Measurements from ENCODE around the gene INPP5A.

The INPP5A gene

DNA sequence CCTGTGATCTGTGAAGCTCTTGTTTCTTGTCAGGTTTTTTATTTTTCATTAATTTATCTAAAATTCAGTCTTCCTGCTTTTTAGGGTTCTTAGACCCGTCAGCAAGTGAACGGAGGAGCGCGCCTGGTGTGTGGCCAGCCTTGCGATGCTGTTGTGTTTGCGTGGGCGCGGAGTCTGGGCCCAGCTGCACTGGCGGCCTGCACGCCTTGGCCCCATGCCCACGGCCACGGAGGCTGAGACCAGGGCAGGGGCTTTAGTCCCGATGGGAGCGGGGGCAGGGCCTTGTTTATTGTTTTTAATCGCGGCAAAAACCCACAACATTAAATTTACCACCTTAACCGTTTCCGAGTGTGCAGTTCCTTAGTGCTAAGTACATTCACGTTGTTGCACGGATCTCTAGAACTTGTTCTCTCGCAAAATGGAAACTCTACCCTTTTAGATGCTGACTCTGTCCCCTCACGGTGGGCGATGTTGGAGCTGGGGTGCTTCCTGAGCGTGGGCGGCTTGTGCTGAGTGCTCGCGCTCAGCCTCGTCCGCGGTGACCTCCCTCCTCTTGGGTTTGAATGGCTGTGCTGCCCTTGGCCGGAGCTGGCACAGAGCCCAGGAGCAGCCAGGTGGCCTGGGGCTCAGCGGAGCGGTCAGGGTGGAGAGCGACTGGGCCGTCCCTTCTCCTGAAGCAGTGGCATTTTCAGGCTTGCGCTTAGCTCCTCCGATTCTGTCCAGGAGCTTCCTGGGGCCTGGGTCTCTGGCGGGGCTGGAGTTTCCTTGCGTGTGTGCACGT is 69.1 kb downstream of the INPP5A start:
- DNase-seq (ENCODE audit: low read depth), result no peak
- TF ChIP-seq, protein P1, sequence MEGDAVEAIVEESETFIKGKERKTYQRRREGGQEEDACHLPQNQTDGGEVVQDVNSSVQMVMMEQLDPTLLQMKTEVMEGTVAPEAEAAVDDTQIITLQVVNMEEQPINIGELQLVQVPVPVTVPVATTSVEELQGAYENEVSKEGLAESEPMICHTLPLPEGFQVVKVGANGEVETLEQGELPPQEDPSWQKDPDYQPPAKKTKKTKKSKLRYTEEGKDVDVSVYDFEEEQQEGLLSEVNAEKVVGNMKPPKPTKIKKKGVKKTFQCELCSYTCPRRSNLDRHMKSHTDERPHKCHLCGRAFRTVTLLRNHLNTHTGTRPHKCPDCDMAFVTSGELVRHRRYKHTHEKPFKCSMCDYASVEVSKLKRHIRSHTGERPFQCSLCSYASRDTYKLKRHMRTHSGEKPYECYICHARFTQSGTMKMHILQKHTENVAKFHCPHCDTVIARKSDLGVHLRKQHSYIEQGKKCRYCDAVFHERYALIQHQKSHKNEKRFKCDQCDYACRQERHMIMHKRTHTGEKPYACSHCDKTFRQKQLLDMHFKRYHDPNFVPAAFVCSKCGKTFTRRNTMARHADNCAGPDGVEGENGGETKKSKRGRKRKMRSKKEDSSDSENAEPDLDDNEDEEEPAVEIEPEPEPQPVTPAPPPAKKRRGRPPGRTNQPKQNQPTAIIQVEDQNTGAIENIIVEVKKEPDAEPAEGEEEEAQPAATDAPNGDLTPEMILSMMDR (conservative IDR thresholded peaks at IDR 0.05; ENCODE audit: low read depth, low read length), result no peak
- H3K4me3 ChIP-seq (ENCODE audit: low read length), result no peak overlapping the region

DNA sequence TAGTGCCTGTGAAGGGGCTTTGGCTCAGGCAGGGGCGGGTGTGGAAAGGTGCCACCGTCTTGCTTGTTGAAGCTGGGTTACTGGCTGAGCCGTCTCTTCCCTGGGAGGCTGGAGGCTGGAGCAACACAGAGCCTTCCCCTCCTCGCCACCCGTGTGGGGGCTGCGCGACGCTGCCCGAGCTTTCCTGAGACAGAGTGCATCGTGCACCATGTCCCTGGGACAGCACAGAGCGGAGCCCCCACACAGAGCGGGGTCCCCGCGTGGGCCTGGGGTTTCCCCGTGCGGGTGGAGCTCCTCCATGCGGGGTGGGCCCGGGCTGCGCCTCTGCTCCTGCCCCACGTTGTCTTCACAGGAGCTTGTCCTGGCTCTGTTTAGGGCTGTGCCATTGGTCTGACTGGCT is 69.9 kb downstream of the INPP5A start:
- H3K4me3 ChIP-seq (ENCODE audit: low read length), result no peak overlapping the region
- TF ChIP-seq, protein P1 (conservative IDR thresholded peaks at IDR 0.05; ENCODE audit: low read depth, low read length), result no peak
- no peak for DNase-seq (ENCODE audit: low read depth)

DNA sequence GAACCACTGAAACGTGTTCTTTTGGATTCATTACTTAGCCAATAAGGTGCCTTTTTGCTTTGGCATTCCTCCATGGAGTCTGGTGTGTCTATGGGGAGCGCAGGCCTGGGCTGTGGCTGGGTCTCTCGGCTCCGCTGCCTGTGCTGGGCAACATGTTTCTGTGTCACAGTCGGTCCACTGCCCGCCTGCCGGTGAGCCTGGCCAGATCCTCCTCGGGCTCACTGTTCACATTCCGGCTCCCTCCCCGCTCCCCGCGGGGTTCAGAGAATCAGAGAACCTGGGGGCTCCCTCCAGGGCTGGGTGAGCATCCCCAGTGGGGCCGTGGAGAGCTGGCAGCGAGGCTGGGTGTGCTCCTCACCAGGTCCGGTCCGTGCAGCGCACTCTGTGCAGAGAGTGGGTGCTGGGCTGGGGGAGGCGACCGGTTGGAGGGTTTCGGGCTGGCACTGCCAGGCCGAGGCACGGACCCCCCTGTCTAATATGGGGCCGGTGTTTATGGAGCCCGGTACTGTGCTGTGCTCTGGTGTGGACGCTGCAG is 70.4 kb downstream of the INPP5A start:
- TF ChIP-seq, protein P1 (conservative IDR thresholded peaks at IDR 0.05; ENCODE audit: low read depth, low read length), result no peak
- DNase-seq (ENCODE audit: low read depth), result no peak
- no peak overlapping the region for H3K4me3 ChIP-seq (ENCODE audit: low read length)

DNA sequence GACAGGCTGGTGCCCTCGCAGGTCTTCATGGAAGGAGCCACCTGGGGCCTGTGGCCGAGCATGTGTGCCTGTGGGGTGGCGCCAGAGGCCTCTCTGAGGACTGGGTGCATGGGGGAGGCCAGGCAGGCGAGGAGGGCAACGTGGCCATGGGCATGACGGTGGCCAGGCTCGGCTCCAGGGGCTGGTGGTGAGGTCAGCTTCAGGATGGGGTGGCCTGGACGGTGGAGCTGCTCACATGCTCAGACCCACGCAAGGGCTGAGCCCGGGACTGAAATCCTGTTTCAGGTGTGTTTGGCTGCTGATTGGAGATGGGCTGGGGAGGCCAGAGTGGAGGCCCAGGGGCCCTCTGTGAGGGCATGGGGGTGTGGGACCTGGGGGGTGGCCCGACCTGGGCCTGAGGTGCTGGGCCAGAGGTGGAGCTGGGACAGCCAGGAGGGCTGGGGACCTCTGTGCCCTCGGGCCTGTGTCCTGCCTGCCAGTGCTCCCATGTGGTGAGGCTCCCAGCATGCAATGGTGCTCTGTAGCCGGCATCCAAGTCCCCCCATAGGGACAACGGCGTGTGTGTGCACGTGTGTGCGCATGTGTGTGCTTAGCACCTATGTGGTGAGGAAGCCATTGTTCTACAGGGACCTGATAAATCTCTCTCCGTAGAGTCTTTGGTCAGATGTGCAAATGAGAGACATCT is 71.1 kb downstream of the INPP5A start:
- TF ChIP-seq, protein P1 (conservative IDR thresholded peaks at IDR 0.05; ENCODE audit: low read depth, low read length), result no peak
- DNase-seq (ENCODE audit: low read depth), result no peak
- no peak overlapping the region for H3K4me3 ChIP-seq (ENCODE audit: low read length)

DNA sequence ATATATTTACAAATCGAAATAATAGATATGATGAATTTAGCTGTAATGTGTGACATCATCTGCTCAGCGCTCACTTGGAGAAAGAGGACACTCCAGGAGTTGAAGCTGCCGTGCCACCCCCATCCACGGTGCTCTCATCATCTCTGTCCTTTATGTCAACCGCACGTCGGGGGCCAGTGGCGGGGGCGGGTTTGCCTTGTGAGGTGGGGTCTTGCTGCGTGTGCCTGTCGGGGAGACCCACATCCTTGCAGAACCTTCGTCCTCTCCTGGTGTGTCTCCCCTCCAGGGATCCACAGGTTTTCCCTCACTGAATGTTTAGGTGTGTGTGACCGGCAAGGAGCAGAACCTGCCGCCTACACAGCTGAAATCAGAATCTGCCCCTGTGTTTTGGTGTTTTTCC is 71.6 kb downstream of the INPP5A start:
- TF ChIP-seq, protein P1 (conservative IDR thresholded peaks at IDR 0.05; ENCODE audit: low read depth, low read length), result no peak
- H3K4me3 ChIP-seq (ENCODE audit: low read length), result no peak overlapping the region
- no peak for DNase-seq (ENCODE audit: low read depth)

DNA sequence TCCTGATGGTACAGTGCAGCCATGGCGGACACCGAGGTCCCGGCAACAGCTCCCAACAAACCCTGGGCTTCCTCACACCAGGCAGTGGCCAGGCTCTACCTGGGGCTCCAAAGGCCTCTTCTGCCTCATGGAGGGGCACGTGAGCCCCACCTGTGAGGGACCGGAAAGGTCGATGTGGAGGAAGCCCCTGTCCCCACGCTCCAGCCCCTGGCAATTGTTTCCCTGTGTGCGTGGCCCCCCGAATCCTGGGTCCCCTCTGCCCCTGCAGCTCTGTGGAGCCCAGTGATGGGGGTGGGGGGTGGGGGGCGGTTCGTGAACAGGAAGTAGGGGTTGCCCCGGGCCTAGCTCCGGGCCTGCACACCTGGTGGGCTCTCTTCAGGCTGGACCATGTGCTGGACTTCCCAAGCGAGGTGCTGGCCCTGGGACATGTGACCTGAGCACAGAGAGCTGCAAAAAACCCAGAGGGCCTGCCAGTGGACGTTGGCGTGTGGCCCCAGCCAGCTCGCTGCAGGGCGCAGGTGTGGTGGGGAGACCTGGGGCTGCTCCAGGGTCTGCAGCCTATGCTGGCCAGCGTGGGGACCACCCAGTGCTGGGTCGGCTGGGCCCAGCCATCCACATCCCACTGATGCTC is 72.6 kb downstream of the INPP5A start:
- no peak for DNase-seq (ENCODE audit: low read depth)
- TF ChIP-seq, protein P1 (conservative IDR thresholded peaks at IDR 0.05; ENCODE audit: low read depth, low read length), result no peak
- H3K4me3 ChIP-seq (ENCODE audit: low read length), result no peak overlapping the region
